ENCODE data around the gene SMPD3. TPM values are rescaled to one million over a fixed set of nuclear protein-coding genes. Genes with fewer than 3 reads are reported as not detected.

SMPD3 gene
- total and polyA plus RNA-seq, 9 donors, result 0.31 to 4.3 (median 1.1) TPM

- 20% methylated on average over 16 of the region's 17 CpGs for WGBS (ENCODE audit: insufficient coverage)
- no peaks in the 10 kb centered on the region for H3K9me3 ChIP-seq (replicated peaks; ENCODE audit: control insufficient read depth, low read depth, low read length)
- peak; percentile 22 for DNase-seq
These were observed 41.7 kb downstream of the SMPD3 start for GRCh38 chr16:68406458-68407152.

DNA sequence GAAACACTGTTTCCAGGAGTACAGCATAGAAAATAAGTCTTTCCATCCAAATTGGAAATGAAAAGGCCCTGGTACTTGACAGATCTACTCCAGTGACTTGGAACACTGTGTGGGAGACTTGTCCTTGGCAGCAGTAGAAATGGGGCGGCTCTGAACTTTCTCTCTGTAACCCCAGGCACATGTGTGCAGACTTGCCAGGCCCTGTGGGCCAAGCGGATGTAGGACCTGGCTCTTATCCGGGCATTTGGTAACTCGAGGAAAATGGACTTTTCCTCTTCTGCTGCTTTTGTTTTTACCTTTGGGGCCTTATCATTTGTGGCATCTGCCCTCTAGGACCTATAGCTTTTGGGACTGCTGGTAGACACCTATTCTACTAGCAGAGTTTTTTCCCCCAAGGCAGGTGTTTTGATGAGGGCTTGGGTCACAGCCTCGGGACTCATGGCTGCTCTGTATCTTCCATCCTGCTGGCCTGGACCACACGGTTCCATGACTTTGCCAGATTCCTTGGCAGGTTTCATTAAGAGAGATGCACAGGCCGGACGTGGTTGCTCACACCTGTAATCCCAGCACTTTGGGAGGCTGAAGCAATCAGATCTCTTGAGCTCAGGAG, 43.5 kb downstream of the SMPD3 start:
- peaks cover 11% of the 10 kb centered on the region for H3K27me3 ChIP-seq (ENCODE audit: control insufficient read depth, insufficient read depth, low read length)
- H3K27ac ChIP-seq (ENCODE audit: low read length), result no peak overlapping the region
- no peaks in the 10 kb centered on the region for H3K9me3 ChIP-seq (replicated peaks; ENCODE audit: control insufficient read depth, low read depth, low read length)
- no peak overlapping the region for H3K4me3 ChIP-seq (ENCODE audit: low read length)
- 56% methylated on average over 7 of the region's 8 CpGs for WGBS (ENCODE audit: insufficient coverage)
- DNase-seq, result no peak
- peaks cover 6% of the 10 kb centered on the region for H3K4me1 ChIP-seq (ENCODE audit: control insufficient read depth, insufficient read depth, low read length)
- H3K36me3 ChIP-seq (ENCODE audit: control insufficient read depth, insufficient read depth, low read length), result no peaks in the 10 kb centered on the region

More at GRCh38 chr16:68406458-68407152, 41.7 kb downstream of the SMPD3 start:
- peaks cover 6% of the 10 kb centered on the region for H3K4me1 ChIP-seq (ENCODE audit: control insufficient read depth, insufficient read depth, low read length)
- no peak overlapping the region for H3K4me3 ChIP-seq (ENCODE audit: low read length)
- H3K27ac ChIP-seq (ENCODE audit: low read length), result no peak overlapping the region
- H3K27me3 ChIP-seq (ENCODE audit: control insufficient read depth, insufficient read depth, low read length), result peaks cover 11% of the 10 kb centered on the region
- H3K36me3 ChIP-seq (ENCODE audit: control insufficient read depth, insufficient read depth, low read length), result no peaks in the 10 kb centered on the region

GRCh38 chr16:68403704-68404103, 44.6 kb downstream of the SMPD3 start:
- peaks cover 9% of the 10 kb centered on the region for H3K4me1 ChIP-seq (ENCODE audit: control insufficient read depth, insufficient read depth, low read length)
- H3K36me3 ChIP-seq (ENCODE audit: control insufficient read depth, insufficient read depth, low read length), result no peaks in the 10 kb centered on the region
- H3K27ac ChIP-seq (ENCODE audit: low read length), result no peak overlapping the region
- DNase-seq, result no peak
- WGBS (ENCODE audit: insufficient coverage), result 14% methylated on average over 1 of the region's 3 CpGs
- no peaks in the 10 kb centered on the region for H3K9me3 ChIP-seq (replicated peaks; ENCODE audit: control insufficient read depth, low read depth, low read length)
- H3K27me3 ChIP-seq (ENCODE audit: control insufficient read depth, insufficient read depth, low read length), result peaks cover 6% of the 10 kb centered on the region
- H3K4me3 ChIP-seq (ENCODE audit: low read length), result no peak overlapping the region

DNA sequence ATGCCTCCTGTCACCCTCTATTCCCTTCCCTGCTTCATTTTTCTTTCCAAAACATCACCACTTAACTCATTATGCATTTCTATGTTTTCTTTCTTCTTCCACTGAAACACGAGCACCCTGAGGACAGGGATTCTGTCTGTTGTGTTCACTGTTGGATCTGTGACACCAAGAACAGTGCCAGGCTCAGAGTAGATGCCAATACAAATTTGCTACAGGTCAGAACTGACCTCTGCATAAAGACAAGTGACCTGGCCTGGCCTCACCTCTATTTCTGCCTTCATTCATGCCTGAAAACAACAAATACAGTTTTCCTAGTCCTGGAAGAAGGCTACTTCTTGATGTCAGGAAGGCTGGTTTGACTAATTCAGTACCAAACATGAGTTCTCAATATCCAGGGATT, 45.1 kb downstream of the SMPD3 start:
- no peaks in the 10 kb centered on the region for H3K9me3 ChIP-seq (replicated peaks; ENCODE audit: control insufficient read depth, low read depth, low read length)
- peaks cover 3% of the 10 kb centered on the region for H3K27me3 ChIP-seq (ENCODE audit: control insufficient read depth, insufficient read depth, low read length)
- 29% methylated on average over 1 of the region's 1 CpG for WGBS (ENCODE audit: insufficient coverage)
- H3K27ac ChIP-seq (ENCODE audit: low read length), result no peak overlapping the region
- no peak for DNase-seq
- no peak overlapping the region for H3K4me3 ChIP-seq (ENCODE audit: low read length)
- no peaks in the 10 kb centered on the region for H3K36me3 ChIP-seq (ENCODE audit: control insufficient read depth, insufficient read depth, low read length)
- peaks cover 11% of the 10 kb centered on the region for H3K4me1 ChIP-seq (ENCODE audit: control insufficient read depth, insufficient read depth, low read length)

DNA sequence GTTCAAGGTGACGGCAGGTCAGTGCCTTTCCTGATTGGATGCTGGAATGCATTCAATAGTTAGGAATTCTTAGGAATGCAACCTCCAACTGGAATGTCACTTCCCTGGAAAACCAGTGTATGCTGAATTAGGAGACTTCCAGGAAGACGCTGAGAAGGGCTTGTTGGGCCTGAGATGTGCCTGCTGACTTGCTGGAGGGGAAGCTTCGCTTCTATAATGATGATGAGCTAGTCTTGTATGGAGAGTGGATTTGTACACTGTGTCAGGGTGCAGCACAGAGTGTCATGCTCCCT, 45.6 kb downstream of the SMPD3 start:
- H3K27ac ChIP-seq (ENCODE audit: low read length), result no peak overlapping the region
- peaks cover 15% of the 10 kb centered on the region for H3K4me1 ChIP-seq (ENCODE audit: control insufficient read depth, insufficient read depth, low read length)
- no peak for DNase-seq
- H3K36me3 ChIP-seq (ENCODE audit: control insufficient read depth, insufficient read depth, low read length), result no peaks in the 10 kb centered on the region
- no peak overlapping the region for H3K4me3 ChIP-seq (ENCODE audit: low read length)
- peaks cover 3% of the 10 kb centered on the region for H3K27me3 ChIP-seq (ENCODE audit: control insufficient read depth, insufficient read depth, low read length)
- WGBS (ENCODE audit: insufficient coverage), result 86% methylated on average over 3 of the region's 3 CpGs
- no peaks in the 10 kb centered on the region for H3K9me3 ChIP-seq (replicated peaks; ENCODE audit: control insufficient read depth, low read depth, low read length)

DNA sequence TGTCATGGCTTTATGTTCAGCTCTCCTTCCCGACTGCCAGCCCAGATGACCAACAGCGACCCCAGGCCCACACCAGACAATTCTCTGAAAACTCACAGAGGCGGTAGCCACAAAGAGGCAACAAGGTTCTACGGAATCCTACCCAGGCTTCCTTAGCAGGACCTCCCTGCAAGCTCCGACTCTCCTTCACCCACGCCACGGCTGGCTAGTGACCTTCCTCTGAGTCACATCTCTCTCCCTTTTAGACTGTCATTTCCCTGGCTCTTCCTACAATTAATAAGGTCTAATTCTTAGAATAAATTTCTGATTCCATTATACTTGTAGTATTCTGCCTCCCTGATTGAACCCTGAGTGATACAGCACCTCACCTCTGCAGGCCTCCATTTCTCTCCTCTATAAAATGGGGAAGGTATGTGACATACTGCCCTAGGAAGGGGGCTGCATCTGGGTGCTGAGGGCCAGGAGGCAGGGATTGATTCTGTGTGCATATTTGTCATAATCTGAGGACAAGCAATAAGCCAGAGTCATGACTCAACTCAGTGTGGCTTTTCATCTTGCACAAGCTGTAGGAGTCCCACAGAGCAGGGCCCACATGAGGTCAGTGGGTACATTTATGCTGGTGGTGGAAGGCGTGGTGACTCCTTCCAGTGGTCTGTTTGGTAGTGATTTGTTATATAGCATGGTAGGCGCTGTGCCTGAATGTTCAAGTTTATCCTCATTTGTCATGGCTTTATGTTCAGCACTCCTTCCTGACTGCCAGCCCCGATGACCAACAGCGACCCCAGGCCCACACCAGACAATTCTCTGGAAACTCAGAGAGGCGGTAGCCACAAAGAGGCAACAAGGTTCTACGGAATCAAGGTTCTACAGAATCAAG, 46.2 kb downstream of the SMPD3 start:
- H3K9me3 ChIP-seq (replicated peaks; ENCODE audit: control insufficient read depth, low read depth, low read length), result no peaks in the 10 kb centered on the region
- H3K4me3 ChIP-seq (ENCODE audit: low read length), result no peak overlapping the region
- no peak for DNase-seq
- H3K27me3 ChIP-seq (ENCODE audit: control insufficient read depth, insufficient read depth, low read length), result peaks cover 3% of the 10 kb centered on the region
- H3K36me3 ChIP-seq (ENCODE audit: control insufficient read depth, insufficient read depth, low read length), result no peaks in the 10 kb centered on the region
- WGBS (ENCODE audit: insufficient coverage), result 85% methylated on average over 10 of the region's 13 CpGs
- peaks cover 16% of the 10 kb centered on the region for H3K4me1 ChIP-seq (ENCODE audit: control insufficient read depth, insufficient read depth, low read length)
- H3K27ac ChIP-seq (ENCODE audit: low read length), result no peak overlapping the region

DNA sequence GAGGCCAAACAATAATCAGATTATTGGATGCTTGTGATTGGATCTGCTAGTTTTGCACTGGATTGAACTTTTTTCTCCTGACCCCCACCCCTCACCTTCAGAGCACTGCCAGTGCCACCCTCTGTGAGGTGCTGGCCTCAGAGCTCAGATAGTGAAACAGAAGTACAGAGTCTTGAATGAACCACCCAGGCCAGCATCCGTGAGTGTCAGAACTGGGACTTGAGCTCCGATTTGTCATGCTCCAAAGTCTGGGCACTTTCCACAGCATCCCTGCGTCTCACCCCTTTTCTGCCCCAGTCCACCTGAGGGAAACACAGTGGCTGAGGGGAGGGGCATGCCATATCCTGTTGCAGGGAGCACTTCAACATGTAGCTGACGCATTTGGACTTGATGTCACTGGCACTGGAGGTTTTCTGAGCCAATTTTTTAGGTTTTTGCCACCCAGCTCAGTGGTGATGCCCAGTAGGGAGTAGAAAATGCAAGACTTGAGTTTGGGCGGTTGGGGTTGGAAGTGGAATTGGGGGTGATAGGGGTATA, 47.3 kb downstream of the SMPD3 start:
- WGBS (ENCODE audit: insufficient coverage), result 68% methylated on average over 4 of the region's 5 CpGs
- H3K9me3 ChIP-seq (replicated peaks; ENCODE audit: control insufficient read depth, low read depth, low read length), result no peaks in the 10 kb centered on the region
- no peak for DNase-seq
- H3K27me3 ChIP-seq (ENCODE audit: control insufficient read depth, insufficient read depth, low read length), result no peaks in the 10 kb centered on the region
- H3K27ac ChIP-seq (ENCODE audit: low read length), result no peak overlapping the region
- H3K36me3 ChIP-seq (ENCODE audit: control insufficient read depth, insufficient read depth, low read length), result no peaks in the 10 kb centered on the region
- peaks cover 10% of the 10 kb centered on the region for H3K4me1 ChIP-seq (ENCODE audit: control insufficient read depth, insufficient read depth, low read length)
- H3K4me3 ChIP-seq (ENCODE audit: low read length), result no peak overlapping the region

DNA sequence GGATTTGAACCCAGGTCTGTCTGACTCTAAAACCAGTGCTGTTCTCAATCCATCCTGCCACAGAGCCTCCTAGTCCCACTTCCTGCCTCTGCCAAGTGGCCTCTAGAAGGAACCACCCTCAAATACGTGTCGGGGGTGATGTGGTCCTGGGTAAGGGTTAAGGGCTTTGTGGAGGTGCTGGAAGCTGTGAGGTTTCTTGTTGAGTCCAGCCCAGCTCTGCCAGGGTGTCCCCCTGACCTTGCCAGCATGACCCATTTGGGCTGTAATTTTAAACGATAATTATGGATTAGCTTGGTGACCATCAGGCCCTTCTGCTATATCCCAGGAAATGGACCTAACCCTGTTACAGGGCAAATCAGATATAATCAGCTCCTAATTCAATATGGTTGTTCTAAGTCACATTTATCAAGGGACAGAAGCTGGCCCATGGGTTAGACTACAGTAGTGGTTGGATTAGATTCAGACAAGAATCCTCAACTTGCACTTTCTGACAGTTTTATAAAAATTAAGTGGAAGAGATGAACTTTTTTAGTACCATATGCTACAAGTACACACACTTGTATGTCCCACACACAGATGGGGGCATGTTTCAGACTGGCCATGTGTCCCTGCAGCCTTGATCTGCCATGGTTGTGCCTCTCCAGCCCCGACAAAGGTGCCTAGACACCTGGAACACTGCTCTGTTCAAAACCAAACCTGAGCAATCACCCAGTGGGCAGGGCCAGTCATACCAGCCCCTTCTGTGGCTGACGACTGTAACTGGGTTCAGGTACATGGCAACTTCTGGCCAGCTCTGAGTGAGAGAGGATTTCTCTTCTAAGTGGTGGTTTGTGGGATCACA, 48.0 kb downstream of the SMPD3 start:
- Histone ChIP-seq H3K9me3 (replicated peaks; ENCODE audit: control insufficient read depth, low read depth, low read length) (no peaks in the 10 kb centered on the region), H3K4me3 (ENCODE audit: low read length) (no peak overlapping the region), H3K36me3 (ENCODE audit: control insufficient read depth, insufficient read depth, low read length) (no peaks in the 10 kb centered on the region), H3K27me3 (ENCODE audit: control insufficient read depth, insufficient read depth, low read length) (no peaks in the 10 kb centered on the region), H3K27ac (ENCODE audit: low read length) (no peak overlapping the region), H3K4me1 (ENCODE audit: control insufficient read depth, insufficient read depth, low read length) (peaks cover 10% of the 10 kb centered on the region)
- 89% methylated on average over 3 of the region's 5 CpGs for WGBS (ENCODE audit: insufficient coverage)
- DNase-seq, result no peak

DNA sequence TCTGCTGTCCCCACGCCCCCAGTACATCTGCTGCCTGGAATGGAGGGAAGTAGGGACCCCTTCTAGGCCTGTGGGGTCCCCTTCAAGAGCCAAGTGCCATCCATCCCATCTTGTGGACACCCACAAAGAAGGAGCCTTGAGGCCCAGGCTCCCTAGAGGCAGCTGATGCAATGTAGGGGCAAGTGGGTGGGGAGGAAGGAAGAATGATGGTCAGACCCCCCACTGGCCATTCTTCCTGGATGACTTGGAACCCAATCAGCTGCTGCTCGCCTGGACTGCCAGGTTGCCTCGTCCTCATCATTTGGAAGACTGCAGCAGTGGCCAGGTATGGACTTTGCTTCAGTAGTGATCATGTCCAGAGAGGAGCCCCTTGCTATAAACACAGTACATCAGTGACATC, 48.9 kb downstream of the SMPD3 start:
- H3K4me1 ChIP-seq (ENCODE audit: control insufficient read depth, insufficient read depth, low read length), result peaks cover 10% of the 10 kb centered on the region

More for the DNA sequence above, 48.9 kb downstream of the SMPD3 start:
- H3K9me3 ChIP-seq (replicated peaks; ENCODE audit: control insufficient read depth, low read depth, low read length), result no peaks in the 10 kb centered on the region
- no peaks in the 10 kb centered on the region for H3K36me3 ChIP-seq (ENCODE audit: control insufficient read depth, insufficient read depth, low read length)
- no peak overlapping the region for H3K27ac ChIP-seq (ENCODE audit: low read length)
- no peak for DNase-seq
- H3K27me3 ChIP-seq (ENCODE audit: control insufficient read depth, insufficient read depth, low read length), result no peaks in the 10 kb centered on the region
- H3K4me3 ChIP-seq (ENCODE audit: low read length), result no peak overlapping the region
- WGBS (ENCODE audit: insufficient coverage), result 80% methylated on average over 2 of the region's 3 CpGs
